Measurements from ENCODE around the gene GABRG3.

DNA sequence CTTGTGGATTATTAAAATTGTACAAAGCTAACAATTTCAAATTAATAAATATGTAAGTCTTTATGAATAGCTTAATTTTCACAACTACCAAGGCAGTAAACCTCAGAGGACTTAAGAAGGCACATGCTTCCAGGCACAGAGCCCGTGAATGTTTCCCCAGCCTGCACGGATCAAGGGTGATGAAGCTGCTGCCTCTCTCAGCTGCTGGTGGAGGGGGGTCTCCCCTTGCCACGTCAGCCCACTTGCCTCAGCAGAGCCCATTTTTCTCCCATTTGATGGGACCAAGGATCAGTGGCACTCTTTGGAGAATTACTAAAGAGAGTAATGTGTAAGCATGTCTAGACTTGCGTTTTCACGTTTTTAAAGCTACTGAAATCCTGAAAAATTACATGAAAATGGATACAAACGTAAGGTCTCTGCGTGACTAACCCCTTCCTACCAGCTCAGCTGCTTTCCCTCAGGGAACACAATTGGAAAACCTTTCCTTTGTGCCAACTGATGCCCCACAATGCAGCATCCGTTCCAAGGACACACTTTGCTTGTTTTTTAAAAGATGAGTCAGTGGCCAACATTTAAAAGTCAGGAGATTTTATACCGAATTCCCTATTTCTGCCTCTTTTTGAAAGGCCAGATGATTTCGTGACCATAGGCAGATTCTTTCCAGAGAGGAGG lies 494.1 kb downstream of the GABRG3 start:
- TF ChIP-seq EP300 (IDR thresholded peaks at IDR 0.05): no peak
- TF ChIP-seq POLR2A (IDR thresholded peaks at IDR 0.05): no peak
